SK-N-SH (cell line): Measurements from ENCODE around the gene HS1BP3. TPM values are rescaled to one million over a fixed set of nuclear protein-coding genes. Genes with fewer than 3 reads are reported as not detected.

ENCODE experiments used
- CTCF ChIA-PET: fragments of 300-600, 350-600 bp; formaldehyde crosslinking; extraction: SDS; loops from one replicate; lab custom pipeline; 2021; lab: Yijun Ruan, JAX
- POLR2A ChIA-PET: fragments of 350-600 bp; sonication (Branson Sonifier 250); formaldehyde crosslinking; extraction: SDS; loops from one replicate; lab custom pipeline; 2020; ENCODE audit warnings: antibody characterized with exemption, inconsistent platforms; lab: Yijun Ruan, JAX
- DNase-seq: peaks from one replicate; pipeline ENCODE4 v3.0.0; 2012
- H2AFZ ChIP-seq: fragments of 200-600 bp; sonication (generic); 2 replicates; pipeline ENCODE4 v1.8.1; 2016; ENCODE audit warnings: antibody characterized with exemption, mild to moderate bottlenecking, low read depth
- H3F3A ChIP-seq: fragments of 200-600 bp; sonication (generic); replicated peaks from 2 replicates; pipeline ENCODE3; 2016; ENCODE audit warnings: antibody characterized with exemption, mild to moderate bottlenecking; ENCODE audit not compliant: insufficient read depth
- H3K27ac ChIP-seq, 2 experiments: fragments of 200-500 bp in 1 of 2; fragments of 200-600 bp in 1 of 2; sonication (Bioruptor generic) in 1 of 2; sonication (generic), shearing (Covaris generic) in 1 of 2; 2 replicates each; pipeline versions ENCODE4 v1.5.1 to v1.6.1; 2014 to 2016; ENCODE audit warnings: low read depth in 2 of 2, inconsistent platforms in 1 of 2, low read length in 1 of 2, mild to moderate bottlenecking in 1 of 2, mixed read lengths in 1 of 2
- H3K27me3 ChIP-seq: fragments of 200-600 bp; sonication (generic), shearing (Covaris generic); 2 replicates; pipeline ENCODE4 v1.6.1; 2016; ENCODE audit warnings: mixed run types; ENCODE audit not compliant: insufficient read depth
- H3K36me3 ChIP-seq, 2 experiments: fragments of 200-500 bp in 1 of 2; fragments of 200-600 bp in 1 of 2; sonication (Bioruptor generic) in 1 of 2; sonication (generic) in 1 of 2; replicated peaks in 1 of 2; 2 replicates each; pipeline versions ENCODE3 to v1.5.1; 2014 to 2016; ENCODE audit warnings: low read length in 1 of 2, mild to moderate bottlenecking in 1 of 2; ENCODE audit not compliant: insufficient read depth in 2 of 2, control insufficient read depth in 1 of 2
- H3K4me1 ChIP-seq, 2 experiments: fragments of 200-500 bp in 1 of 2; fragments of 200-600 bp in 1 of 2; sonication (Bioruptor generic) in 1 of 2; sonication (generic), shearing (Covaris generic) in 1 of 2; 2 replicates each; pipeline versions ENCODE4 v1.5.1 to v1.6.1; 2014 to 2016; ENCODE audit warnings: low read depth in 1 of 2, low read length in 1 of 2, mixed run types in 1 of 2; ENCODE audit not compliant: insufficient read depth in 2 of 2, control insufficient read depth in 1 of 2
- H3K4me2 ChIP-seq: fragments of 200-600 bp; sonication (generic), shearing (Covaris generic); 2 replicates; pipeline ENCODE4 v1.6.1; 2017; ENCODE audit warnings: mixed run types
- H3K4me3 ChIP-seq, 2 experiments: fragments of 200-500 bp in 1 of 2; fragments of 200-600 bp in 1 of 2; sonication (Bioruptor generic) in 1 of 2; sonication (generic), shearing (Covaris generic) in 1 of 2; 2 replicates each; pipeline versions ENCODE4 v1.5.1 to v1.8.1; 2014 to 2016; ENCODE audit warnings: low read depth in 2 of 2, inconsistent platforms in 1 of 2, low read length in 1 of 2, mild to moderate bottlenecking in 1 of 2, mixed read lengths in 1 of 2, moderate library complexity in 1 of 2
- H3K79me2 ChIP-seq: fragments of 200-600 bp; sonication (generic); 2 replicates; pipeline ENCODE4 v1.8.1; 2017; ENCODE audit warnings: mild to moderate bottlenecking; ENCODE audit not compliant: insufficient read depth
- H3K9ac ChIP-seq: fragments of 200-600 bp; sonication (generic); 2 replicates; pipeline ENCODE4 v1.6.1; 2017; ENCODE audit warnings: mixed run types
- H3K9me2 ChIP-seq: fragments of 200-600 bp; sonication (generic); 2 replicates; pipeline ENCODE4 v1.6.1; 2017; ENCODE audit warnings: mixed run types
- H3K9me3 ChIP-seq: fragments of 200-600 bp; sonication (generic); 2 replicates; pipeline ENCODE4 v1.6.1; 2017; ENCODE audit warnings: mixed run types, mild to moderate bottlenecking, moderate library complexity
- H4K20me1 ChIP-seq: fragments of 200-600 bp; sonication (generic); 2 replicates; pipeline ENCODE4 v1.6.1; 2017; ENCODE audit warnings: mild to moderate bottlenecking, mixed run types; ENCODE audit not compliant: insufficient read depth
- CHD2 ChIP-seq: fragments of 150-350 bp; IDR thresholded peaks from 2 replicates; pipeline ENCODE4 v1.6.1; 2018; ENCODE audit warnings: low read length; ENCODE audit not compliant: partially characterized antibody
- CTCF ChIP-seq: fragments of 200-600 bp; sonication (generic); IDR thresholded peaks from 2 replicates; pipeline ENCODE4 v1.6.1; 2017; ENCODE audit warnings: antibody characterized with exemption, mild to moderate bottlenecking, moderate library complexity
- ELF1 ChIP-seq: IDR thresholded peaks from 2 replicates; pipeline ENCODE4 v1.4.0; 2012
- EP300 ChIP-seq, 2 experiments: IDR thresholded peaks; 2 replicates each; pipeline versions ENCODE4 v1.4.0 to v1.6.1; 2012; ENCODE audit warnings: borderline replicate concordance in 1 of 2, low read depth in 1 of 2, low read length in 1 of 2
- FOXJ3 ChIP-seq: sonication (generic); formaldehyde crosslinking; IDR thresholded peaks from 2 replicates; pipeline ENCODE4 v1.5.1; 2020; ENCODE audit warnings: mild to moderate bottlenecking, missing genetic modification reagents
- FOXM1 ChIP-seq: IDR thresholded peaks from 2 replicates; pipeline ENCODE4 v1.4.0; 2012; ENCODE audit warnings: low read depth, mild to moderate bottlenecking
- GABPA ChIP-seq: IDR thresholded peaks from 2 replicates; pipeline ENCODE4 v1.4.0; 2012; ENCODE audit warnings: low read depth, mild to moderate bottlenecking
- GATA2 ChIP-seq: sonication (generic); formaldehyde crosslinking; IDR thresholded peaks from 2 replicates; pipeline ENCODE4 v1.5.0; 2020; ENCODE audit warnings: mild to moderate bottlenecking, missing genetic modification reagents
- MEF2A ChIP-seq: IDR thresholded peaks from 2 replicates; pipeline ENCODE4 v1.4.0; 2012; ENCODE audit warnings: low read depth, borderline replicate concordance
- MXI1 ChIP-seq: IDR thresholded peaks from 2 replicates; pipeline ENCODE4 v1.6.1; 2012; ENCODE audit warnings: mild to moderate bottlenecking, low read depth, low read length, improper control_type of control experiment
- NFIC ChIP-seq: IDR thresholded peaks from 2 replicates; pipeline ENCODE4 v1.4.0; 2012; ENCODE audit warnings: borderline replicate concordance
- RFX5 ChIP-seq: IDR thresholded peaks from 2 replicates; pipeline ENCODE4 v1.6.1; 2012; ENCODE audit warnings: mild to moderate bottlenecking, improper control_type of control experiment, low read length
- TCF12 ChIP-seq: IDR thresholded peaks from 2 replicates; pipeline ENCODE4 v1.4.0; 2012
- TEAD4 ChIP-seq: IDR thresholded peaks from 2 replicates; pipeline ENCODE4 v1.4.0; 2012; ENCODE audit warnings: mild to moderate bottlenecking, borderline replicate concordance; ENCODE audit not compliant: insufficient read depth
- WGBS: methylation state at CpG from one replicate; pipeline ENCODE4 v1.1.6; 2017; ENCODE audit warnings: low lambda C conversion rate; 5-methylcytosine and 5-hydroxymethylcytosine counted together
- polyA plus RNA-seq, 3 experiments: library from polyadenylated mRNA; depleted of rRNA; stranded (reverse); fragments of >200 nt; gene quantifications; 2 replicates each; pipeline ENCODE4 v1.2.3, GENCODE V29; 2012
- TF ChIP-seq, protein P1 (sequence below): IDR thresholded peaks from 2 replicates; pipeline ENCODE4 v1.4.0; 2012; ENCODE audit warnings: low read depth
- TF ChIP-seq, protein P2 (sequence below): fragments of 150-350 bp; IDR thresholded peaks from 2 replicates; pipeline ENCODE4 v1.6.1; 2016; ENCODE audit warnings: mild to moderate bottlenecking, low read depth, low read length
- TF ChIP-seq, protein P3 (sequence below): fragments of 150-350 bp; IDR thresholded peaks from 2 replicates; pipeline ENCODE4 v1.6.1; 2017; ENCODE audit warnings: antibody characterized with exemption, low read length, low read depth, borderline replicate concordance

Gene HS1BP3
- polyA plus RNA-seq, 1 of the 3 experiments (the other 2 are of a cell fraction) = 20.1 TPM

DNA sequence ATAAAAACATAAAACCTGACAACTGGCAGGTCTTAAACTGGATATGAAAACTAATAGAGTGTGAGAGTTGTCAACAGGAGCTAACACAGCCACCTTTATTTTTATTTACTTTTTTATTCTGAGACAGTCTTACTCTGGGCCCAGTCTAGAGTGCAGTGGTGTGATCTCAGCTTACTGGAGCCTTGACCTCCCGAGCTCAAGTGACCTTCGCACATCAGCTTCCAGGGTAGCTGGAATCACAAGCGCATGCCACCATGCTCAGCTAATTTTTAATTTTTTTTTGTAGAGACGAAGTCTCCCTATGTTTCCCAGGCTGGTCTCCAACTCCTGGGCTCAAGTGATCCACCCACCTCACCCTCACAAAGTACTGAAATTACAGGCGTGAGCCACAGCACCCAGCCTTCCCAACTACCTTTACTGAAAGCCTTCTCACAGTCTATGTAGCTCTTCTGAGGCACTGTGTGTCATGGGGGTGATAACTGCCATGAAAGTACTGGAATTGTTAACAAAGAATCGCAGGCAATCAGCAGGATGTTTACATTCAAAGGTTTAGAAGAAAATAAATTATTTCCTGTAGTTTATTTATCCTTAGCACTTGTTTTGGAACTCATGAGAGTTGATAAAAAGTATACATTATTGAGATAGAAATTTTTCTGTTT, 40.3 kb upstream of the HS1BP3 start:
- Histone ChIP-seq H3K36me3 (peaks cover 3 to 43% of the 10 kb centered on the region in 2 experiments), H2AFZ (no peak overlapping the region), H3K4me1 (no peaks in the 10 kb centered on the region; a peak in 1 of 4 replicates), H3K9me2 (no peaks in the 10 kb centered on the region), H3K27ac (no peak overlapping the region), H3K79me2 (no peaks in the 10 kb centered on the region), H3K27me3 (no peaks in the 10 kb centered on the region), H3K9me3 (no peaks in the 10 kb centered on the region), H3K4me2 (no peak overlapping the region), H4K20me1 (no peaks in the 10 kb centered on the region), H3K9ac (no peak overlapping the region), H3K4me3 (no peak overlapping the region), H3F3A (no peaks in the 10 kb centered on the region)
- ChIA-PET CTCF (interaction anchor here (0.6 to 1.1 kb wide), 4 partner anchors 9 to 30 kb away, joined by 3 to 4 read pairs (median 4); no protein-coding TSS in a partner anchor), POLR2A (no interaction called here)
- 94% methylated on average over 6 of the region's 6 CpGs for WGBS
- no peak for DNase-seq
- TF ChIP-seq TCF12 (no peak), EP300 (IDR thresholded peaks at IDR 0.05; ENCODE audit: borderline replicate concordance in 1 of 2, low read depth in 1 of 2, low read length in 1 of 2) (no peak), ELF1 (no peak)

DNA sequence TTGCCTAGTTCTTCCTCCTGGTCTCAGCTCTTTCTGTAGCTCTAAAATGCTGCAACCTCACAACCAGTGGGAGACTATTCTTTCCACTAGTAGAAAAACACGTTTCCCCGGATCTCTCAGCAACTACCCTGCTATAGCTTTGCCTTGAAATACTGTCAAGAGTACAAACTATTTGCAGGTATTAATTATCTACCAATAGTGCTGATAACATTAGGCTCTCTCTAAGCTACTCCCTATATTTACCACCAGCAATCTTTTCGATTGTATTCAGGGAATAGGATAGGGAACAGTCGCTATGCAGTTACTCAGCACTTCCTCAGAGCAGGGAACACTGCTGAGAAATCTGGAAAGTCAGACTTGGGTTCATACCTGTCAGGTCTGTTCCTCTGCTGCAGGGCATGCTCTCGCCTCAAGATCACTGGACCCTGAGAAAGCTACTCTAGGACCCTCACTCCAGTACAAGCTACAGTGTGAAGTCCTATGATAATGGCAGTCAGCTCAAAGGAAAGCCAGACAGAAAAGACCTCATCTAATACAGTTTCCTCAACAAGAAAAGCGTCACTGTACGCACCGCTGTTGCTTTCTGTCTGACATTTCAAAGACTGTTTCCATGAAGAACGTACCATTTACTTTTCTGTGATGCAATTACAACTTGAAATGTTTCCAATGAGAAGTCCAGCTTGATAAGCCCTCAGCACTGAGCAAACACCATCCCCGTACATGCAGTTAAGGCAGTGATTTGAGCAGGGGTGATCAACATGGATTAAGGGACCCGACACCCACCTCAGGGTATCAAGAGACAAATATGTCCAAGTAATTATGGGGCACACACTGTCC, 38.7 kb upstream of the HS1BP3 start:
- Histone ChIP-seq H3F3A (no peaks in the 10 kb centered on the region), H2AFZ (no peak overlapping the region), H3K27me3 (no peaks in the 10 kb centered on the region), H3K4me1 (no peaks in the 10 kb centered on the region), H3K9me3 (no peaks in the 10 kb centered on the region)
- no peak for DNase-seq
- TF ChIP-seq CHD2 (no peak), GATA2 (CRISPR knock-in tag) (no peak), GABPA (no peak), NFIC (no peak), MXI1 (no peak), TEAD4 (no peak), FOXM1 (no peak), CTCF (no peak), RFX5 (no peak), MEF2A (no peak), FOXJ3 (CRISPR knock-in tag) (no peak)
- TF ChIP-seq, protein P1, sequence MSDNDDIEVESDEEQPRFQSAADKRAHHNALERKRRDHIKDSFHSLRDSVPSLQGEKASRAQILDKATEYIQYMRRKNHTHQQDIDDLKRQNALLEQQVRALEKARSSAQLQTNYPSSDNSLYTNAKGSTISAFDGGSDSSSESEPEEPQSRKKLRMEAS = no peak
- TF ChIP-seq, protein P2, sequence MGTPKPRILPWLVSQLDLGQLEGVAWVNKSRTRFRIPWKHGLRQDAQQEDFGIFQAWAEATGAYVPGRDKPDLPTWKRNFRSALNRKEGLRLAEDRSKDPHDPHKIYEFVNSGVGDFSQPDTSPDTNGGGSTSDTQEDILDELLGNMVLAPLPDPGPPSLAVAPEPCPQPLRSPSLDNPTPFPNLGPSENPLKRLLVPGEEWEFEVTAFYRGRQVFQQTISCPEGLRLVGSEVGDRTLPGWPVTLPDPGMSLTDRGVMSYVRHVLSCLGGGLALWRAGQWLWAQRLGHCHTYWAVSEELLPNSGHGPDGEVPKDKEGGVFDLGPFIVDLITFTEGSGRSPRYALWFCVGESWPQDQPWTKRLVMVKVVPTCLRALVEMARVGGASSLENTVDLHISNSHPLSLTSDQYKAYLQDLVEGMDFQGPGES = no peak
- TF ChIP-seq, protein P3, sequence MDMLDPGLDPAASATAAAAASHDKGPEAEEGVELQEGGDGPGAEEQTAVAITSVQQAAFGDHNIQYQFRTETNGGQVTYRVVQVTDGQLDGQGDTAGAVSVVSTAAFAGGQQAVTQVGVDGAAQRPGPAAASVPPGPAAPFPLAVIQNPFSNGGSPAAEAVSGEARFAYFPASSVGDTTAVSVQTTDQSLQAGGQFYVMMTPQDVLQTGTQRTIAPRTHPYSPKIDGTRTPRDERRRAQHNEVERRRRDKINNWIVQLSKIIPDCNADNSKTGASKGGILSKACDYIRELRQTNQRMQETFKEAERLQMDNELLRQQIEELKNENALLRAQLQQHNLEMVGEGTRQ = no peak
- TF ChIP-seq, all 33 proteins: peak for 0
- H4K20me1 ChIP-seq = no peaks in the 10 kb centered on the region
- ChIA-PET POLR2A (no interaction called here), CTCF (interaction anchor here (0.8 to 2.7 kb wide), 5 partner anchors 14 to 274 kb away, joined by 3 to 7 read pairs (median 5); partner anchors contain the start of gene GDF7)
- no peak overlapping the region for H3K9ac ChIP-seq
- H3K9me2 ChIP-seq = no peaks in the 10 kb centered on the region
- H3K36me3 ChIP-seq = peaks cover 3 to 52% of the 10 kb centered on the region in 2 experiments
- WGBS = 91% methylated on average over 11 of the region's 11 CpGs
- H3K4me2 ChIP-seq = no peak overlapping the region
- no peak overlapping the region for H3K4me3 ChIP-seq
- H3K27ac ChIP-seq = no peak overlapping the region
- H3K79me2 ChIP-seq = no peaks in the 10 kb centered on the region
